ENCODE data around the gene RNF223. TPM values are rescaled to one million over a fixed set of nuclear protein-coding genes. Genes with fewer than 3 reads are reported as not detected.

The RNF223 gene
- total and polyA plus RNA-seq, 2 donors (not counting 3 experiments of a cell fraction or from before 2014, with no cell fraction given): not detected

DNA sequence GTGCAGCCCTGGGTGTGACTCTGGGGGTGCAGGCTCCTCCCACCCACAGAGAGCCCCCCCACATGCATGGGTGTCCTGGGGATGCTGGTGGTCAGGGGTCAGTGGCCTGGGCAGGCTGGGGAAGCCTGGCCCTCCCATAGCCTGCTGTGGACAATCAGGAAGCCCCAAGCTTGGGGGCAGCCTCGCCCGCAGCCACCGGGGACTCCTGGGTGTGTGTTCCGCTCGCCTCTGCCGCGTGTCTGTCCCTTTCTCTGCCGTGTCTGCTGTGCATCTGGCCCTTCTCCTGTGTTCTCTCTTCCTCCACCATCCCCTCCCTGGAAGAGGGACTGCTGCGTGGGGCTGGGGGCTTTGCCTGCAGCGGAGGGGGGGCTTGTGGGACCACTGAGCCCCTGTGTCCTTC, 31.3 kb downstream of the RNF223 start:
- dilution Hi-C loops (cut with MboI; ENCODE audit: extremely low pct_ligation_motif_present, low sequenced_read_pairs): no loop called here
- DNase-seq (ENCODE audit: low read depth, low spot score): no peak
- Histone ChIP-seq H3K27ac (ENCODE audit: insufficient read depth, low read depth, low read length) (no peak overlapping the region), H3K4me1 (ENCODE audit: control insufficient read depth, extremely low read depth, insufficient read depth, low read length) (peaks cover 7% of the 10 kb centered on the region), H3K36me3 (ENCODE audit: control insufficient read depth in 2 of 2, extremely low read depth in 1 of 2, insufficient read depth in 2 of 2, low read length in 2 of 2) (peaks cover 0 to 16% of the 10 kb centered on the region in 2 experiments), H3K9me3 (replicated peaks; ENCODE audit: control insufficient read depth, insufficient read depth, low read length) (no peaks in the 10 kb centered on the region), H3K79me2 (ENCODE audit: control insufficient read depth, insufficient read depth, low read length) (no peaks in the 10 kb centered on the region), H3K4me2 (ENCODE audit: insufficient read depth, low read length) (no peak overlapping the region), H3K4me3 (replicated peaks in 1 of 3; ENCODE audit: insufficient read depth in 1 of 3, low read depth in 1 of 3, low read length in 3 of 3) (no peak overlapping the region), H4K20me1 (replicated peaks; ENCODE audit: control insufficient read depth, extremely low read depth, insufficient read depth, low read length) (no peaks in the 10 kb centered on the region), H3K9me1 (replicated peaks; ENCODE audit: control insufficient read depth, extremely low read depth, insufficient read depth, low read length) (no peaks in the 10 kb centered on the region), H3K9ac (replicated peaks; ENCODE audit: extremely low read depth, insufficient read depth, low read length) (no peak overlapping the region), H2AFZ (ENCODE audit: low read depth, low read length) (no peak overlapping the region), H3K27me3 (ENCODE audit: control insufficient read depth in 2 of 2, insufficient read depth in 2 of 2, low read length in 2 of 2) (no peaks in the 10 kb centered on the region)
- FAIRE-seq: no peak
- no TSS peak for BruUV-seq (replicated peaks)
- no peak for TF ChIP-seq EZH2 (IDR thresholded peaks at IDR 0.05; ENCODE audit: borderline replicate concordance, low read depth, low read length, severe bottlenecking)
- no peak for TF ChIP-seq GATA2 (IDR thresholded peaks at IDR 0.05; ENCODE audit: insufficient read depth, insufficient read length, low read depth, low read length)
- no peak for TF ChIP-seq FOS (IDR thresholded peaks at IDR 0.05; ENCODE audit: borderline replicate concordance, insufficient read depth, low read length)
- TF ChIP-seq JUN (IDR thresholded peaks at IDR 0.05; ENCODE audit: borderline replicate concordance, insufficient read depth, insufficient read length, low read depth): no peak
- TF ChIP-seq POLR2A (IDR thresholded peaks at IDR 0.05; ENCODE audit: low read depth, low read length): no peak
- TF ChIP-seq, protein P1, sequence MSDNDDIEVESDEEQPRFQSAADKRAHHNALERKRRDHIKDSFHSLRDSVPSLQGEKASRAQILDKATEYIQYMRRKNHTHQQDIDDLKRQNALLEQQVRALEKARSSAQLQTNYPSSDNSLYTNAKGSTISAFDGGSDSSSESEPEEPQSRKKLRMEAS (IDR thresholded peaks at IDR 0.05; ENCODE audit: insufficient read depth, insufficient read length): no peak
- no peak for TF ChIP-seq MYC (IDR thresholded peaks at IDR 0.05; ENCODE audit: low read depth, low read length)
- TF ChIP-seq, protein P2, sequence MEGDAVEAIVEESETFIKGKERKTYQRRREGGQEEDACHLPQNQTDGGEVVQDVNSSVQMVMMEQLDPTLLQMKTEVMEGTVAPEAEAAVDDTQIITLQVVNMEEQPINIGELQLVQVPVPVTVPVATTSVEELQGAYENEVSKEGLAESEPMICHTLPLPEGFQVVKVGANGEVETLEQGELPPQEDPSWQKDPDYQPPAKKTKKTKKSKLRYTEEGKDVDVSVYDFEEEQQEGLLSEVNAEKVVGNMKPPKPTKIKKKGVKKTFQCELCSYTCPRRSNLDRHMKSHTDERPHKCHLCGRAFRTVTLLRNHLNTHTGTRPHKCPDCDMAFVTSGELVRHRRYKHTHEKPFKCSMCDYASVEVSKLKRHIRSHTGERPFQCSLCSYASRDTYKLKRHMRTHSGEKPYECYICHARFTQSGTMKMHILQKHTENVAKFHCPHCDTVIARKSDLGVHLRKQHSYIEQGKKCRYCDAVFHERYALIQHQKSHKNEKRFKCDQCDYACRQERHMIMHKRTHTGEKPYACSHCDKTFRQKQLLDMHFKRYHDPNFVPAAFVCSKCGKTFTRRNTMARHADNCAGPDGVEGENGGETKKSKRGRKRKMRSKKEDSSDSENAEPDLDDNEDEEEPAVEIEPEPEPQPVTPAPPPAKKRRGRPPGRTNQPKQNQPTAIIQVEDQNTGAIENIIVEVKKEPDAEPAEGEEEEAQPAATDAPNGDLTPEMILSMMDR (IDR thresholded peaks at IDR 0.05; ENCODE audit: extremely low read depth in 1 of 2, insufficient read depth in 1 of 2, low read depth in 1 of 2, low read length in 2 of 2): no peak
- no peak for TF ChIP-seq POLR2AphosphoS5 (IDR thresholded peaks at IDR 0.05; ENCODE audit: insufficient read depth, low read depth, low read length)
- CTCF ChIA-PET: no interaction called here
- POLR2A ChIA-PET: no interaction called here
- intact Hi-C loops (cut with micrococcal nuclease): no loop called here
